ENCODE data around the gene OR52A5. TPM values are rescaled to one million over a fixed set of nuclear protein-coding genes. Genes with fewer than 3 reads are reported as not detected.

OR52A5 gene
- total and polyA plus RNA-seq, 4 donors = not detected

GRCh38 chr11:5131584-5132335, 6.4 kb downstream of the OR52A5 start:
- no peaks in the 10 kb centered on the region for H3K4me1 ChIP-seq (ENCODE audit: control insufficient read depth in 5 of 5, insufficient read depth in 5 of 5, low read length in 5 of 5)
- DNase-seq (no peak), ATAC-seq (ENCODE audit: insufficient read depth, low FRiP score) (no peak)
- no peaks in the 10 kb centered on the region for H3K9me3 ChIP-seq (ENCODE audit: control insufficient read depth in 4 of 4, insufficient read depth in 3 of 4, low read length in 3 of 4)
- no peak overlapping the region for H3K4me3 ChIP-seq
- no peak overlapping the region for H3K27ac ChIP-seq (ENCODE audit: low read depth in 1 of 2, low read length in 1 of 2)
- TF ChIP-seq CTCF (IDR thresholded peaks at IDR 0.05; ENCODE audit: control extremely low read depth, extremely low read depth) = no peak
- H3K9ac ChIP-seq (ENCODE audit: insufficient read depth in 1 of 2, low read length in 2 of 2) = no peak overlapping the region
- no peaks in the 10 kb centered on the region for H3K36me3 ChIP-seq (ENCODE audit: control insufficient read depth in 4 of 4, insufficient read depth in 4 of 4, low read length in 4 of 4)
- H3K27me3 ChIP-seq (ENCODE audit: control insufficient read depth in 3 of 3, insufficient read depth in 3 of 3, low read length in 2 of 3) = no peaks in the 10 kb centered on the region
- WGBS, 2 donors = 90 to 93% methylated on average over 8 of the region's 8 CpGs

- no peaks in the 10 kb centered on the region for H3K27me3 ChIP-seq (ENCODE audit: control insufficient read depth in 3 of 3, insufficient read depth in 3 of 3, low read length in 2 of 3)
Measured at GRCh38 chr11:5129457-5129877, 8.7 kb downstream of the OR52A5 start.

GRCh38 chr11:5124891-5125620, 13.1 kb downstream of the OR52A5 start:
- TF ChIP-seq CTCF (IDR thresholded peaks at IDR 0.05; ENCODE audit: control extremely low read depth, extremely low read depth) = no peak
- Histone ChIP-seq H3K36me3 (ENCODE audit: control insufficient read depth in 4 of 4, insufficient read depth in 4 of 4, low read length in 4 of 4) (no peaks in the 10 kb centered on the region), H3K27ac (ENCODE audit: low read depth in 1 of 2, low read length in 1 of 2) (no peak overlapping the region), H3K9ac (ENCODE audit: insufficient read depth in 1 of 2, low read length in 2 of 2) (no peak overlapping the region), H3K9me3 (ENCODE audit: control insufficient read depth in 4 of 4, insufficient read depth in 3 of 4, low read length in 3 of 4) (no peaks in the 10 kb centered on the region), H3K27me3 (ENCODE audit: control insufficient read depth in 3 of 3, insufficient read depth in 3 of 3, low read length in 2 of 3) (no peaks in the 10 kb centered on the region), H3K4me1 (ENCODE audit: control insufficient read depth in 5 of 5, insufficient read depth in 5 of 5, low read length in 5 of 5) (no peaks in the 10 kb centered on the region), H3K4me3 (no peak overlapping the region)
- 70 to 78% methylated on average over 4 of the region's 4 CpGs for WGBS, 2 donors
- ATAC-seq (ENCODE audit: insufficient read depth, low FRiP score) (no peak), DNase-seq (no peak)

More at GRCh38 chr11:5129457-5129877, 8.7 kb downstream of the OR52A5 start:
- Histone ChIP-seq H3K4me1 (ENCODE audit: control insufficient read depth in 5 of 5, insufficient read depth in 5 of 5, low read length in 5 of 5) (no peaks in the 10 kb centered on the region), H3K9ac (ENCODE audit: insufficient read depth in 1 of 2, low read length in 2 of 2) (no peak overlapping the region), H3K27ac (ENCODE audit: low read depth in 1 of 2, low read length in 1 of 2) (no peak overlapping the region), H3K36me3 (ENCODE audit: control insufficient read depth in 4 of 4, insufficient read depth in 4 of 4, low read length in 4 of 4) (no peaks in the 10 kb centered on the region), H3K4me3 (no peak overlapping the region), H3K9me3 (ENCODE audit: control insufficient read depth in 4 of 4, insufficient read depth in 3 of 4, low read length in 3 of 4) (no peaks in the 10 kb centered on the region)
- DNase-seq = no peak
- WGBS, 2 donors = 59 to 69% methylated on average over 2 of the region's 2 CpGs
- no peak for TF ChIP-seq CTCF (IDR thresholded peaks at IDR 0.05; ENCODE audit: control extremely low read depth, extremely low read depth)
- no peak for ATAC-seq (ENCODE audit: insufficient read depth, low FRiP score)
